OCI-LY3 (cell line): Measurements from ENCODE around the gene SOX13.

Experiments used
- H2AFZ ChIP-seq: fragments of 200-600, 300-600 bp; shearing (Covaris generic); 2 replicates; pipeline ENCODE4 v1.6.0; 2014; ENCODE audit warnings: antibody characterized with exemption, low read depth, low read length
- H3K27ac ChIP-seq: fragments of 200-600, 300-600 bp; sonication (generic); 2 replicates; pipeline ENCODE4 v1.5.1; 2014; ENCODE audit warnings: mild to moderate bottlenecking, low read length, moderate library complexity, mixed read lengths
- H3K27me3 ChIP-seq: fragments of 200-600, 300-600 bp; sonication (generic); 2 replicates; pipeline ENCODE4 v1.6.1; 2014; ENCODE audit warnings: low read depth, low read length, mixed read lengths
- H3K36me3 ChIP-seq: fragments of 200-600, 300-600 bp; sonication (generic); replicated peaks from 2 replicates; pipeline ENCODE3; 2014; ENCODE audit warnings: low read depth, low read length, mixed read lengths
- H3K4me1 ChIP-seq: fragments of 300-600, 200-600 bp; sonication (generic); 2 replicates; pipeline ENCODE4 v1.6.1; 2014; ENCODE audit warnings: low read length, mixed read lengths
- H3K4me2 ChIP-seq: fragments of 200-600, 300-600 bp; sonication (generic); 2 replicates; pipeline ENCODE4 v1.6.1; 2014; ENCODE audit warnings: low read length, mixed read lengths
- H3K4me3 ChIP-seq: fragments of 300-600, 200-600 bp; sonication (generic); 2 replicates; pipeline ENCODE4 v1.5.1; 2014; ENCODE audit warnings: antibody characterized with exemption, mild to moderate bottlenecking, low read length, moderate library complexity
- H3K79me2 ChIP-seq: fragments of 300-600, 200-600 bp; shearing (Covaris generic); 2 replicates; pipeline ENCODE4 v1.6.1; 2014; ENCODE audit warnings: mild to moderate bottlenecking, low read length, mixed read lengths
- H3K9ac ChIP-seq: fragments of 300-600, 200-600 bp; shearing (Covaris generic); 2 replicates; pipeline ENCODE4 v1.6.0; 2014; ENCODE audit warnings: mild to moderate bottlenecking, low read length, moderate library complexity
- H3K9me3 ChIP-seq: fragments of 200-600, 300-600 bp; shearing (Covaris generic); 2 replicates; pipeline ENCODE4 v1.6.1; 2014; ENCODE audit warnings: low read length, mixed read lengths; ENCODE audit not compliant: insufficient read depth
- H4K20me1 ChIP-seq: fragments of 200-600, 300-600 bp; sonication (generic); 2 replicates; pipeline ENCODE4 v1.6.1; 2016; ENCODE audit warnings: low read length, mixed read lengths; ENCODE audit not compliant: insufficient read depth
- EZH2phosphoT487 ChIP-seq: fragments of 200-600 bp; shearing (Covaris generic); IDR thresholded peaks from 2 replicates; pipeline ENCODE4 v1.6.1; 2018; ENCODE audit warnings: antibody characterized with exemption, mixed run types, low read depth
- TF ChIP-seq, protein P1 (sequence below): fragments of 200-600, 300-600 bp; sonication (generic); IDR thresholded peaks from 2 replicates; pipeline ENCODE4 v1.5.1; 2014; ENCODE audit warnings: antibody characterized with exemption, low read length, low read depth

The SOX13 gene

DNA sequence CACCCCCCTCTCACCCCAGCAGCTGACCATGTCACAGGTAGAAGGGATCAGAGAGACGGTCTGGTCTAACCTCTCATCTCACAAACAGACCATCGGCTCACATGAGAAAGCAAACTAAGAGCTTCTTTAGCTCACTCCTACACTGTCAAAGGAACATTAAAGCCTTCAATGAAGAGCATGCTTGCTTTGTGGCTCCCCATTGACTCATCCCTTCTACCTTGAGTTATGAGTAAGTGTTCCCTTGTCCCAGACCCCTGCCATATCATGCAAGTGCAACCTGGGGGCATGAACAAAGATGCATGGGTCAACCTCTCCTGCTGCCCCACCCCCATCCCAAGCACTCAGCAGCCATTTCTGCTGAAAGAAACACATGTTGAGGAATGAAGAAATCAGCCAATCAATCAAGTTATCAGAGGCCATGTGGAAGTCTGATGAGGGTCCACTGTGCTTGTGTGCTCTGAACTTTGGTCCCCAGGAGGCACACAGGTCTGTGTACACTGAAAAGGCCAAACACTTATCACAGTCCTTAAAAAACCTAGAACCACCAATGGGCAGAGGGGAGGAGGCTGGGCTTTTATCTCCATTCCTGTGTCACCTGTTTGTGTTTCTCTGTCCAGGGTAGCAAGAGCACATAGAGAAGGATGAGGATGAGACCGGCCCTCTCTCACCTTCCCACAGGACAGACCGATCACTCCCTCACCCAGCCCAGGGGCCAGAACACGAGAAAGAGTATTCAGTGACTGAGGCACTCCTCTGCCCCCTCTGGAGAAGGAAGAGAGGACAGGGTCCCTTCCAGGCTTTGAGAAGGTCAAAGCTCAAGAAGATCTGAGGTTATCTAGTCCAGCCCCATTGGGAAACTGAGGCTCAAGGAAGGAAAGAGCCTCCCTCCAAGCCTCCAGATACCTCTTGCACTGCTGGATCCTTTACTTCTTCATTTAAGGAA is 69.4 kb downstream of the SOX13 start:
- Histone ChIP-seq H3K27me3 (peaks cover 50% of the 10 kb centered on the region), H3K36me3 (no peaks in the 10 kb centered on the region), H3K9ac (no peak overlapping the region), H3K4me1 (no peaks in the 10 kb centered on the region), H4K20me1 (no peaks in the 10 kb centered on the region), H2AFZ (no peak overlapping the region), H3K27ac (no peak overlapping the region), H3K4me3 (no peak overlapping the region), H3K9me3 (no peaks in the 10 kb centered on the region), H3K79me2 (no peaks in the 10 kb centered on the region), H3K4me2 (no peak overlapping the region)
- TF ChIP-seq, protein P1, sequence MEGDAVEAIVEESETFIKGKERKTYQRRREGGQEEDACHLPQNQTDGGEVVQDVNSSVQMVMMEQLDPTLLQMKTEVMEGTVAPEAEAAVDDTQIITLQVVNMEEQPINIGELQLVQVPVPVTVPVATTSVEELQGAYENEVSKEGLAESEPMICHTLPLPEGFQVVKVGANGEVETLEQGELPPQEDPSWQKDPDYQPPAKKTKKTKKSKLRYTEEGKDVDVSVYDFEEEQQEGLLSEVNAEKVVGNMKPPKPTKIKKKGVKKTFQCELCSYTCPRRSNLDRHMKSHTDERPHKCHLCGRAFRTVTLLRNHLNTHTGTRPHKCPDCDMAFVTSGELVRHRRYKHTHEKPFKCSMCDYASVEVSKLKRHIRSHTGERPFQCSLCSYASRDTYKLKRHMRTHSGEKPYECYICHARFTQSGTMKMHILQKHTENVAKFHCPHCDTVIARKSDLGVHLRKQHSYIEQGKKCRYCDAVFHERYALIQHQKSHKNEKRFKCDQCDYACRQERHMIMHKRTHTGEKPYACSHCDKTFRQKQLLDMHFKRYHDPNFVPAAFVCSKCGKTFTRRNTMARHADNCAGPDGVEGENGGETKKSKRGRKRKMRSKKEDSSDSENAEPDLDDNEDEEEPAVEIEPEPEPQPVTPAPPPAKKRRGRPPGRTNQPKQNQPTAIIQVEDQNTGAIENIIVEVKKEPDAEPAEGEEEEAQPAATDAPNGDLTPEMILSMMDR: no peak
- no peak for TF ChIP-seq EZH2phosphoT487

DNA sequence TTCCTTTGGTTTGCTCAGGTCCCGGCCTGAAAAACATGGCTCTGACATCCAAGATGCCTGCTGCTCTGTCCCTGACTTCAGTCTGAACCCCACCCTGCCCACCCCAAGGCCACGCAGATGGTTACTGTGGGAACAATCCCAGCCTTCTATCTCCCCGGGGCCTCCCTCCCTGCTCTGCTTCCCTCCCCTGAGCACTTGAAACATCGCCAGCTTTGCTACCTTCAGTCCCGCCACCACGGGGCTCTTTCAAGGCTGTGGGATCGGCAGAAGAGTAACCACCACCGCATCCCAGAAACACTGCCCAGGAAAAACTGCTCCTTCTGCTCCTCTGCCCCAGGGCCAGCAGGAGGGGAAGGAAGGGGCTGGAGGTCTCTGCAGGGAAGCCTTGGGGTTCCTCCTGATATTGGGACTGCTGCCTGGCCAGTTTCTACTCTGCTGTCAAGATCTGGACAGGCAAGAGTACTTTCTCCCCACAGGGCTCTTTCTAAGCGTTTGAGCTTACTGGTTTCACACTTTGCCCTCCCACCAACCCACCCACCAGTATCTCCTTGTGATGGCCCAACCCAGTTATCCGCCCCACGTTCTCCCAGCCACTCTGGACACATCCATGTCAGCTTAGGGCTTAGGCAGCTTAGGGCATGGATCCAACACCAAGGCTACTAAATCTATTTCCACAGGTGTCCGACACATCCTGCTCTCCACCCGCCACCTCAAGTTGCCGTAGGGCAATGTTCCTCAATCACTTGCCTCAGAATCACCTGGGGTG is 70.5 kb downstream of the SOX13 start:
- H4K20me1 ChIP-seq: no peaks in the 10 kb centered on the region
- H3K9ac ChIP-seq: no peak overlapping the region
- H3K27ac ChIP-seq: no peak overlapping the region
- no peak for TF ChIP-seq EZH2phosphoT487
- TF ChIP-seq, protein P1: no peak
- no peak overlapping the region for H3K4me3 ChIP-seq
- no peak overlapping the region for H2AFZ ChIP-seq
- no peak overlapping the region for H3K4me2 ChIP-seq
- no peaks in the 10 kb centered on the region for H3K4me1 ChIP-seq
- no peaks in the 10 kb centered on the region for H3K79me2 ChIP-seq
- H3K36me3 ChIP-seq: no peaks in the 10 kb centered on the region
- H3K27me3 ChIP-seq: peaks cover 48% of the 10 kb centered on the region
- no peaks in the 10 kb centered on the region for H3K9me3 ChIP-seq

DNA sequence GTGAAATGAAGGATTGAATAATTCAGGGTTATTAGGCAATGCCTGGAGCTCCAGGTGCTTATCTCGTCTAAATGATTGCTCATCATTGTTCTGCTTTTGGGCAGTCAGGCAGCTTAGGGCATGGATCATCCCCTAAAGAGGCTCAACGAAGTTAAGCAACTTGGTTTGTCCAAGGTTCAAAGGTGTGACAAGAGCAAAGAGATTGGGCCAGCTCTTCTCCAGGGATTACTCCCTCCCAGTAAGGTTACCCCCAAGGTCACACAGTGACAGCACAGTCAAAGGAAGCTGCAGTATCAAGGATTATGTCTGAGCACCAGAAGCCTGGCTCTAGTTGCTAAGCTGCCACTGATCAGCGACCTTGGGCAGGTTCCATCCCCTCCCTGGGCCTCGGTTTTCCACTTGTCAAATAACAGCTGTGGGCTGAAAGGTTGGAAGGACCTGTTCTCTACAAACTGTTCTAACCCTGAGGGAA is 72.2 kb downstream of the SOX13 start:
- Histone ChIP-seq H3K4me3 (no peak overlapping the region), H4K20me1 (no peaks in the 10 kb centered on the region), H2AFZ (no peak overlapping the region), H3K9me3 (no peaks in the 10 kb centered on the region), H3K4me1 (no peaks in the 10 kb centered on the region), H3K27ac (no peak overlapping the region), H3K9ac (no peak overlapping the region), H3K36me3 (no peaks in the 10 kb centered on the region), H3K79me2 (no peaks in the 10 kb centered on the region), H3K4me2 (no peak overlapping the region), H3K27me3 (peaks cover 43% of the 10 kb centered on the region)
- TF ChIP-seq, protein P1: no peak
- TF ChIP-seq EZH2phosphoT487: no peak

DNA sequence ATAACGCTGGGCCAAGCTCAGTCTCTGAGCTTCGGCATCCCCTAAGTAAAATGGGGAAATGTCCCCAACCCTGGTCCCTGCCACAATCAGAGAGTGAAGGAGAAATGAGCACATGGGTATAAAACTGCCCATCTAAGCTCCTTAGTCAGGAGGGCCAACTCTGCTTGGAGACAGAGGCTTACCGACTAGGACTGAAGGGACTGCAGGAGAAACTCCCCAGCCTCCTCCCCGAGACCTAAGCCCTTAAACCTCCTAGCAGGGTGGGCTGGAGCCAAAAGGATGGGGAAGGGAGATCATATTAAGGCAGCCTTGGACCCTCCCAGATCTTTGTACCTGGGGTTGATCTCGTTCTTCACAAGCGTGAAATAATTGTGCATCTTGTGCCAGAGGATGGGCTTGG is 73.4 kb downstream of the SOX13 start:
- no peak for TF ChIP-seq EZH2phosphoT487
- TF ChIP-seq, protein P1: no peak
- Histone ChIP-seq H3K27ac (no peak overlapping the region), H3K79me2 (no peaks in the 10 kb centered on the region)

More for the DNA sequence above, 73.4 kb downstream of the SOX13 start:
- no peak overlapping the region for H3K9ac ChIP-seq
- H2AFZ ChIP-seq: no peak overlapping the region
- H3K4me3 ChIP-seq: no peak overlapping the region
- no peaks in the 10 kb centered on the region for H4K20me1 ChIP-seq
- H3K4me1 ChIP-seq: no peaks in the 10 kb centered on the region
- H3K36me3 ChIP-seq: no peaks in the 10 kb centered on the region
- H3K27me3 ChIP-seq: peaks cover 38% of the 10 kb centered on the region
- no peaks in the 10 kb centered on the region for H3K9me3 ChIP-seq
- H3K4me2 ChIP-seq: no peak overlapping the region
